ENCODE measurements around the gene CBR1. TPM values are rescaled to one million over a fixed set of nuclear protein-coding genes. Genes with fewer than 3 reads are reported as not detected.

CBR1 gene
- total RNA-seq, 2 donors from 2014 or later: 174 to 186 TPM

- no peak for DNase-seq (ENCODE audit: low spot score)
- Histone ChIP-seq H3K9me3 (no peaks in the 10 kb centered on the region), H3K36me3 (no peaks in the 10 kb centered on the region), H3K4me1 (ENCODE audit: control insufficient read depth in 1 of 2, low read depth in 2 of 2) (no peaks in the 10 kb centered on the region), H3K4me3 (no peak overlapping the region), H3K27me3 (replicated peaks; ENCODE audit: insufficient read depth) (no peaks in the 10 kb centered on the region), H3K27ac (no peak overlapping the region)
- no peak for ATAC-seq (ENCODE audit: insufficient number of reproducible peaks, low FRiP score, low read depth)
- TF ChIP-seq CTCF (IDR thresholded peaks at IDR 0.05): no peak
These were observed 50.6 kb downstream of the CBR1 start for GRCh38 chr21:36120304-36120888.

Other genes with a start within 250 kb of the CBR1 start
- 10 to 100 TPM; 14.1 to 18.3 TPM for gene SETD4, start 9.5 kb upstream of the CBR1 start, total RNA-seq
- 10 to 100 TPM; 19.3 to 27.6 TPM for gene CBR3, start 65.1 kb downstream of the CBR1 start, total RNA-seq
- 10 to 100 TPM; 14.6 to 20.6 TPM for gene DOP1B, start 86.8 kb downstream of the CBR1 start, total RNA-seq